Liver (tissue), 9 donors: ENCODE results near the gene NUP35. TPM values are rescaled to one million over a fixed set of nuclear protein-coding genes. Genes with fewer than 3 reads are reported as not detected.

Source experiments
- DNase-seq: peaks from one replicate; pipeline ENCODE4 v3.0.0-alpha.2; 2017; ENCODE audit warnings: low spot score
- H3K27ac ChIP-seq, 2 donors: one replicate each; pipeline ENCODE4 v1.7.0; 2013; ENCODE audit warnings: inconsistent platforms in 2 of 2, low read length in 2 of 2, control low read depth in 1 of 2, low read depth in 1 of 2, mild to moderate bottlenecking in 1 of 2
- H3K27me3 ChIP-seq, 4 donors: one replicate each; pipeline versions ENCODE4 v1.6.1 to v1.7.0; 2013; ENCODE audit warnings: low read length in 3 of 4, inconsistent platforms in 1 of 4, mild to moderate bottlenecking in 1 of 4, moderate library complexity in 1 of 4; ENCODE audit not compliant: control insufficient read depth in 4 of 4, insufficient read depth in 4 of 4
- H3K36me3 ChIP-seq, 4 donors: one replicate each; pipeline versions ENCODE4 v1.6.1 to v1.7.0; 2013; ENCODE audit warnings: low read length in 3 of 4, mild to moderate bottlenecking in 3 of 4, low read depth in 1 of 4, moderate library complexity in 1 of 4; ENCODE audit not compliant: control insufficient read depth in 4 of 4, insufficient read depth in 3 of 4
- H3K4me1 ChIP-seq, 4 donors: one replicate each; pipeline versions ENCODE4 v1.6.1 to v1.7.0; 2013; ENCODE audit warnings: low read length in 3 of 4, mild to moderate bottlenecking in 3 of 4, moderate library complexity in 1 of 4; ENCODE audit not compliant: control insufficient read depth in 4 of 4, insufficient read depth in 4 of 4
- H3K4me3 ChIP-seq, 3 donors: one replicate each; pipeline versions ENCODE4 v1.6.1 to v1.7.0; 2013; ENCODE audit warnings: low read length in 3 of 3, control low read depth in 1 of 3, low read depth in 1 of 3, mild to moderate bottlenecking in 1 of 3
- H3K9ac ChIP-seq, 2 donors: one replicate each; pipeline ENCODE4 v1.7.0; 2013; ENCODE audit warnings: low read length in 2 of 2, mild to moderate bottlenecking in 2 of 2, moderate library complexity in 2 of 2, control low read depth in 1 of 2, low read depth in 1 of 2
- H3K9me3 ChIP-seq, 4 donors: one replicate each; pipeline versions ENCODE4 v1.6.1 to v1.7.0; 2013; ENCODE audit warnings: low read length in 3 of 4; ENCODE audit not compliant: control insufficient read depth in 4 of 4
- ATF3 ChIP-seq: IDR thresholded peaks from 2 replicates; pipeline ENCODE4 v1.6.1; 2016; ENCODE audit warnings: antibody characterized with exemption
- CTCF ChIP-seq: fragments of 150-350 bp; IDR thresholded peaks from 2 replicates; pipeline ENCODE4 v1.5.1; 2017; ENCODE audit warnings: improper control_type of control experiment, low read depth, low read length; ENCODE audit not compliant: missing input control
- EGR1 ChIP-seq, 2 donors: IDR thresholded peaks; 2 replicates each; pipeline ENCODE4 v1.6.1; 2016 to 2018; ENCODE audit warnings: antibody characterized with exemption in 2 of 2, low read depth in 2 of 2
- FOXA1 ChIP-seq: IDR thresholded peaks from 2 replicates; pipeline ENCODE4 v1.6.1; 2016; ENCODE audit warnings: antibody characterized with exemption
- GABPA ChIP-seq, 2 donors: IDR thresholded peaks in 1 of 2; conservative IDR thresholded peaks in 1 of 2; 2 replicates each; pipeline ENCODE4 v1.6.1; 2016; ENCODE audit warnings: antibody characterized with exemption in 2 of 2, mild to moderate bottlenecking in 1 of 2, moderate library complexity in 1 of 2
- HNF4A ChIP-seq, 2 donors: conservative IDR thresholded peaks; 2 replicates each; pipeline ENCODE4 v1.6.1; 2016; ENCODE audit warnings: antibody characterized with exemption in 2 of 2, mild to moderate bottlenecking in 2 of 2
- HNF4G ChIP-seq: IDR thresholded peaks from 2 replicates; pipeline ENCODE4 v1.6.1; 2016; ENCODE audit warnings: antibody characterized with exemption
- JUND ChIP-seq, 2 donors: IDR thresholded peaks; 2 replicates each; pipeline ENCODE4 v1.6.1; 2016; ENCODE audit warnings: antibody characterized with exemption in 2 of 2
- MAX ChIP-seq: IDR thresholded peaks from 2 replicates; pipeline ENCODE4 v1.6.1; 2016; ENCODE audit warnings: antibody characterized with exemption
- NR2F2 ChIP-seq: IDR thresholded peaks from 2 replicates; pipeline ENCODE4 v1.6.1; 2016; ENCODE audit warnings: antibody characterized with exemption
- RAD21 ChIP-seq, 2 donors: IDR thresholded peaks; 2 replicates each; pipeline ENCODE4 v1.6.1; 2016; ENCODE audit warnings: antibody characterized with exemption in 2 of 2, mild to moderate bottlenecking in 2 of 2
- REST ChIP-seq: IDR thresholded peaks from 2 replicates; pipeline ENCODE4 v1.6.1; 2016; ENCODE audit warnings: antibody characterized with exemption, mild to moderate bottlenecking
- RXRA ChIP-seq, 2 donors: IDR thresholded peaks; 2 replicates each; pipeline ENCODE4 v1.6.1; 2017 to 2018; ENCODE audit warnings: antibody characterized with exemption in 2 of 2, mild to moderate bottlenecking in 1 of 2
- SP1 ChIP-seq: IDR thresholded peaks from 2 replicates; pipeline ENCODE4 v1.6.1; 2018; ENCODE audit warnings: antibody characterized with exemption, mild to moderate bottlenecking
- TAF1 ChIP-seq: conservative IDR thresholded peaks from 2 replicates; pipeline ENCODE4 v1.6.1; 2016; ENCODE audit warnings: antibody characterized with exemption, mild to moderate bottlenecking
- ZBTB33 ChIP-seq: IDR thresholded peaks from 2 replicates; pipeline ENCODE4 v1.6.1; 2016; ENCODE audit warnings: antibody characterized with exemption
- WGBS: extraction: QIAGEN DNeasy Blood & Tissue Kit; methylation state at CpG from one replicate; pipeline ENCODE4 v1.1.7; 2013; 5-methylcytosine and 5-hydroxymethylcytosine counted together
- polyA plus RNA-seq, 2 donors: library from polyadenylated mRNA; stranded (reverse) in 1 of 2; unstranded in 1 of 2; fragments of 200-250 nt in 1 of 2; fragments of >200 nt in 1 of 2; fragmentation: Nextera tagmentation in 1 of 2; extraction: Ambion mirVana in 1 of 2; gene quantifications; one replicate each; pipeline versions ENCODE4 v1.2.1 to v1.2.3, GENCODE V29; 2013 to 2015
- total RNA-seq, 2 donors: library from RNA; depleted of rRNA; stranded (reverse); fragments of >200 nt; gene quantifications; one replicate each; pipeline ENCODE4 v1.2.3, GENCODE V29; 2014
- donor health status: healthy.
- donor health status: healthy.
- donor health status: healthy.
- donor health status: healthy.
- donor health status: healthy.

NUP35 gene
- total and polyA plus RNA-seq, 4 donors, result 6.8 to 15.0 (median 10.8) TPM

GRCh38 chr2:183163821-183164649, 39.8 kb downstream of the NUP35 start:
- Histone ChIP-seq H3K9me3 (no peaks in the 10 kb centered on the region), H3K36me3 (peaks cover 1 to 25% (median 16%) of the 10 kb centered on the region in 4 donors), H3K9ac (no peak overlapping the region), H3K27me3 (no peaks in the 10 kb centered on the region), H3K4me3 (no peak overlapping the region), H3K4me1 (no peaks in the 10 kb centered on the region), H3K27ac (no peak overlapping the region)
- DNase-seq, result no peak
- TF ChIP-seq JUND (IDR thresholded peaks at IDR 0.05) (no peak), RAD21 (IDR thresholded peaks at IDR 0.05) (no peak)
- WGBS, result 77% methylated on average over 6 of the region's 6 CpGs

GRCh38 chr2:183164650-183165015, 40.4 kb downstream of the NUP35 start:
- TF ChIP-seq CTCF (no peak), RAD21 (IDR thresholded peaks at IDR 0.05) (no peak), HNF4A (conservative IDR thresholded peaks at IDR 0.05) (no peak), NR2F2 (no peak), RXRA (IDR thresholded peaks at IDR 0.05) (no peak), ATF3 (no peak), FOXA1 (no peak), MAX (no peak), HNF4G (no peak), GABPA (IDR thresholded peaks at IDR 0.05 in 1 of 2, conservative IDR thresholded peaks at IDR 0.05 in 1 of 2) (no peak), EGR1 (IDR thresholded peaks at IDR 0.05; ENCODE audit: low read depth in 2 of 2) (no peak), SP1 (no peak), ZBTB33 (no peak), TAF1 (no peak), JUND (IDR thresholded peaks at IDR 0.05) (no peak), REST (no peak)
- Histone ChIP-seq H3K9me3 (no peaks in the 10 kb centered on the region), H3K27ac (no peak overlapping the region), H3K4me3 (no peak overlapping the region), H3K27me3 (no peaks in the 10 kb centered on the region), H3K36me3 (peaks cover 1 to 23% (median 12%) of the 10 kb centered on the region in 4 donors), H3K9ac (no peak overlapping the region), H3K4me1 (no peaks in the 10 kb centered on the region)
- 98% methylated on average over 4 of the region's 4 CpGs for WGBS
- DNase-seq, result no peak
